ENCODE measurements around the gene RARG.
A peak's percentile ranks its signal among the peaks of the same experiment; 100 is the strongest.

The RARG gene

DNA sequence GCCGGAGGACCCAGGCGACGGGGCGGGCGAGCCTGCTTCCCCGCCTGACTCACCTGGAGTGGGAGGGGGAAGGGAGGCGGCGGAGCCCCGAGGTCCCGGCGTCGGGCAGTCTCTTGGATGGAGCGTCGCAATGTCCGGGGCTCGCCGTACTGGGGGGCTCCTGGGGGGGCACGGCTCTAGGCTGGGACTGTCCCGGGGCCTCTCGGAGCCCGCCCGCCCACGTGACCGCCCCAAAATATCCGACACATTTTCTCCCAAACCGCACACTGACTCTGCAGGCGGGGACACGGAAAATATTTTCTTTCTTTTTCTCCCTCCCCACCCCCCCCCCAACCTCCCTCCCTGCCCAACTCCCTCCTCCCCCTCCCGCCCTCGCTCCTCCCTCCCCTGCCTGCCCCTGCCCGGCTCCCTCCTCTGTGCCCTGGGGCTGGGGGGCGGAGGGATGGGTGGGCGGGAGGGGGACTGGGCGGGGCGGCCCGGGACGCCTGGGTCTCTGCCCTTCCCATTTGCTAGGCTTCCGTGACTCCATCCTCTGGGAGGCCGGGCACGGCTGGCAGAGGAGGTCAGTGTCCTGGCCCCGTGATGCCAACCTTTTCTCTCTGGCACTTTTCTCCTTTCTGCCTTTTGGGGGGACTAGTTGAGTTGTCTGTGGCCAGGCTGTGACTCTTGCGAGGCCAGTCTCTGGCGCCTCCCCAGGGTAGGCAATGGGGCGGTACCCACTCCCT is at the start of gene RARG:
Gene RARG (minus strand): TSS at position 289 of the 725 bp plus-strand sequence. CDS start 4,664 bp downstream, outside the sequence.
- TF ChIP-seq ZFX (IDR thresholded peaks at IDR 0.05; ENCODE audit: borderline replicate concordance), result no peak
- TF ChIP-seq, protein P1, sequence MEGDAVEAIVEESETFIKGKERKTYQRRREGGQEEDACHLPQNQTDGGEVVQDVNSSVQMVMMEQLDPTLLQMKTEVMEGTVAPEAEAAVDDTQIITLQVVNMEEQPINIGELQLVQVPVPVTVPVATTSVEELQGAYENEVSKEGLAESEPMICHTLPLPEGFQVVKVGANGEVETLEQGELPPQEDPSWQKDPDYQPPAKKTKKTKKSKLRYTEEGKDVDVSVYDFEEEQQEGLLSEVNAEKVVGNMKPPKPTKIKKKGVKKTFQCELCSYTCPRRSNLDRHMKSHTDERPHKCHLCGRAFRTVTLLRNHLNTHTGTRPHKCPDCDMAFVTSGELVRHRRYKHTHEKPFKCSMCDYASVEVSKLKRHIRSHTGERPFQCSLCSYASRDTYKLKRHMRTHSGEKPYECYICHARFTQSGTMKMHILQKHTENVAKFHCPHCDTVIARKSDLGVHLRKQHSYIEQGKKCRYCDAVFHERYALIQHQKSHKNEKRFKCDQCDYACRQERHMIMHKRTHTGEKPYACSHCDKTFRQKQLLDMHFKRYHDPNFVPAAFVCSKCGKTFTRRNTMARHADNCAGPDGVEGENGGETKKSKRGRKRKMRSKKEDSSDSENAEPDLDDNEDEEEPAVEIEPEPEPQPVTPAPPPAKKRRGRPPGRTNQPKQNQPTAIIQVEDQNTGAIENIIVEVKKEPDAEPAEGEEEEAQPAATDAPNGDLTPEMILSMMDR (IDR thresholded peaks at IDR 0.05), result no peak
- peak within 1 kb of the TSS; percentile 99 for H3K27ac ChIP-seq

- no peak for TF ChIP-seq ZFX (IDR thresholded peaks at IDR 0.05; ENCODE audit: borderline replicate concordance)
- TF ChIP-seq, protein P1 (IDR thresholded peaks at IDR 0.05), result no peak
- no peak overlapping the region for H3K27ac ChIP-seq
These were observed 48.0 kb upstream of the RARG start for GRCh38 chr12:53279888-53280498.

- no peak overlapping the region for H3K27ac ChIP-seq
- TF ChIP-seq ZFX (IDR thresholded peaks at IDR 0.05; ENCODE audit: borderline replicate concordance), result no peak
- TF ChIP-seq, protein P1 (IDR thresholded peaks at IDR 0.05), result no peak
These were observed 47.4 kb upstream of the RARG start for GRCh38 chr12:53279283-53279869.

GRCh38 chr12:53277981-53278380 is 46.0 kb upstream of the RARG start:
- H3K27ac ChIP-seq, result no peak overlapping the region
- TF ChIP-seq, protein P1 (IDR thresholded peaks at IDR 0.05), result no peak
- TF ChIP-seq ZFX (IDR thresholded peaks at IDR 0.05; ENCODE audit: borderline replicate concordance), result no peak

DNA sequence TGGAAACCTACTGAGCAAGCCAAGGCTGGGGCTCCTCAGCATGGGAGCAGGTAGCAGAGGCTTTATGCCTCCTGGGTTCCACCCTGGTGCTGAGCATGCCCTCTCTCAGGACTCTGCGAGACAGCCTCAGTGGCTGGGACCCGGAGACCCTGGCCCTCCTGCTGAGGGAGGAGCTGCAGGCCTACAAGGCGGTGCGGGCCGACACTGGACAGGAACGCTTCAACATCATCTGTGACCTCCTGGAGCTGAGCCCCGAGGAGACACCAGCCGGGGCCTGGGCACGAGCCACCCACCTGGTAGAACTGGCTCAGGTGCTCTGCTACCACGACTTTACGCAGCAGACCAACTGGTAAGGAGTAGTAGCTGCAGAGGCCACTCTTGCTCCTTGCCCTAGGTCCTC is 44.5 kb upstream of the RARG start:
- no peak overlapping the region for H3K27ac ChIP-seq
- TF ChIP-seq, protein P1 (IDR thresholded peaks at IDR 0.05), result no peak
- TF ChIP-seq ZFX (IDR thresholded peaks at IDR 0.05; ENCODE audit: borderline replicate concordance), result no peak

DNA sequence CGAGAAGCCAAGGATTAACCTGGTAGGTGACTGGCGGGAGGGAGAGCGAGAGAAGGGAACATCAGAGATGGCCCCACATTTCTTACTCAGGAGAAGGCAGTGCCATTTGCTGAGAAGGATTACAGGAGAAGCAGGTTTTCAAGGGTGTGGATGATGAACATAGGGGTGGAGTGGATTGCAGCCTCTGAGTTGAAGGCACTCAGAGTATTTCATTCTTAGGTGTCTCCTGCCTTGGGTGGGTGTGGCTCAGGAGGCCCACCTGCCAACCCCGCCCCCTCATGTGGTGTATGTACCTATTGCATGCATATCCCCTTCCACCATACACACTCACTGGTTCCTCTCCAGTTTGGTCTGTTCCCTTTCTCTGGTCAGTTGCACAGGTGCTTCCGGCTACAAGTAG is 42.4 kb upstream of the RARG start:
- TF ChIP-seq, protein P1 (IDR thresholded peaks at IDR 0.05), result no peak
- TF ChIP-seq ZFX (IDR thresholded peaks at IDR 0.05; ENCODE audit: borderline replicate concordance), result no peak
- H3K27ac ChIP-seq, result peak overlapping the region; percentile 8; the same call in 1 of the 2 replicates

All from 22Rv1 (cell line).